Thyroid gland (tissue), 4 donors: Measurements from ENCODE around the gene MARK3.

Experiments used
- CTCF ChIP-seq, 6 experiments: fragments of 200-600 bp in 3 of 6; fragments of 450-650 bp in 3 of 6; sonication (generic) in 3 of 6; IDR thresholded peaks; one replicate each; pipeline ENCODE4 v1.5.1; 2016 to 2019; ENCODE audit warnings: antibody characterized with exemption in 6 of 6, mild to moderate bottlenecking in 2 of 6, inconsistent platforms in 1 of 6, moderate library complexity in 1 of 6
- POLR2A ChIP-seq, 2 donors: fragments of 450-650 bp; IDR thresholded peaks; one replicate each; pipeline ENCODE4 v1.6.1; 2017; ENCODE audit warnings: antibody characterized with exemption in 2 of 2, mild to moderate bottlenecking in 2 of 2, moderate library complexity in 1 of 2

GRCh38 chr14:103370087-103370486, 15.1 kb upstream of the MARK3 start:
- TF ChIP-seq CTCF (IDR thresholded peaks at IDR 0.05) (no peak), POLR2A (IDR thresholded peaks at IDR 0.05) (no peak)
